LNCaP clone FGC (cell line): ENCODE measurements around the gene MYO19.
"Not testable (repeated sequence)": the region's sequence is repeated elsewhere in the genome, so short reads cannot be mapped to it uniquely, and the experiment has no call there.

ENCODE experiments used
- DNase-seq: peaks from one replicate; pipeline ENCODE4 v3.0.0-alpha.2; 2011; ENCODE audit warnings: low read depth
- H3K4me3 ChIP-seq: 2 replicates; pipeline ENCODE4 v1.5.1; 2011; ENCODE audit warnings: mild to moderate bottlenecking, low read depth, low read length, control low read depth
- CTCF ChIP-seq: IDR thresholded peaks from 2 replicates; pipeline ENCODE4 v1.5.1; 2012; ENCODE audit warnings: mild to moderate bottlenecking; ENCODE audit not compliant: control insufficient read depth, insufficient read depth; ENCODE audit errors: extremely low read depth

The MYO19 gene

GRCh38 chr17:36515837-36516236, 18.8 kb downstream of the MYO19 start:
- TF ChIP-seq CTCF, result no peak
- no peak for DNase-seq
- H3K4me3 ChIP-seq, result no peak overlapping the region

GRCh38 chr17:36514856-36515255, 19.8 kb downstream of the MYO19 start:
- DNase-seq, result no peak
- H3K4me3 ChIP-seq, result no peak overlapping the region
- no peak for TF ChIP-seq CTCF

- TF ChIP-seq CTCF, result no peak
- DNase-seq, result no peak
- H3K4me3 ChIP-seq, result no peak overlapping the region
These were observed 22.0 kb downstream of the MYO19 start for GRCh38 chr17:36512641-36513040.

GRCh38 chr17:36511216-36511615, 23.5 kb downstream of the MYO19 start:
- TF ChIP-seq CTCF, result no peak
- DNase-seq, result no peak
- H3K4me3 ChIP-seq, result no peak overlapping the region

- DNase-seq, result no peak
- no peak overlapping the region for H3K4me3 ChIP-seq
- TF ChIP-seq CTCF, result no peak
These were observed 24.0 kb downstream of the MYO19 start for GRCh38 chr17:36510636-36511035.

- DNase-seq, result no peak
- no peak for TF ChIP-seq CTCF
- no peak overlapping the region for H3K4me3 ChIP-seq
These were observed 25.2 kb downstream of the MYO19 start for GRCh38 chr17:36509272-36509985.

- H3K4me3 ChIP-seq, DNase-seq: not testable (repeated sequence)
These were observed 26.2 kb downstream of the MYO19 start for GRCh38 chr17:36508439-36508838.
